HEK293 (cell line): Measurements from ENCODE around the gene KIAA0513.

Experiments used
- CTCF ChIA-PET: fragments of 350-600 bp; formaldehyde crosslinking; extraction: SDS; loops from one replicate; lab custom pipeline; 2021; ENCODE audit warnings: antibody characterized with exemption; lab: Yijun Ruan, JAX
- POLR2A ChIA-PET: fragments of 300-600 bp; formaldehyde crosslinking; extraction: SDS; loops from one replicate; lab custom pipeline; 2020; ENCODE audit warnings: antibody characterized with exemption, inconsistent platforms; lab: Yijun Ruan, JAX
- H3K27ac ChIP-seq: fragments of 200-500 bp; sonication (Bioruptor generic); 2 replicates; pipeline ENCODE4 v1.5.1; 2014; ENCODE audit warnings: low read depth, low read length, control low read depth, inconsistent platforms; ENCODE audit errors: extremely low read depth
- H3K36me3 ChIP-seq, 2 experiments: fragments of 200-500 bp in 1 of 2; sonication (Bioruptor generic) in 1 of 2; 1 replicate in 1 of 2; 2 replicates in 1 of 2; pipeline ENCODE4 v1.5.1; 2014 to 2017; ENCODE audit warnings: inconsistent platforms in 2 of 2, low read length in 2 of 2; ENCODE audit not compliant: control insufficient read depth in 2 of 2, insufficient read depth in 1 of 2
- H3K4me1 ChIP-seq: fragments of 200-500 bp; sonication (Bioruptor generic); 2 replicates; pipeline ENCODE4 v1.5.1; 2014; ENCODE audit warnings: mild to moderate bottlenecking, low read length, inconsistent platforms; ENCODE audit not compliant: control insufficient read depth, insufficient read depth
- H3K4me3 ChIP-seq: 2 replicates; pipeline ENCODE4 v1.5.1; 2011; ENCODE audit warnings: low read depth, mild to moderate bottlenecking, control low read depth, low read length, moderate library complexity
- H3K9me3 ChIP-seq: fragments of 200-500 bp; sonication (Bioruptor generic); 2 replicates; pipeline ENCODE4 v1.5.1; 2014; ENCODE audit warnings: low read depth, low read length, inconsistent platforms; ENCODE audit not compliant: control insufficient read depth, insufficient read depth
- SP2 ChIP-seq: fragments of 450-650 bp; formaldehyde crosslinking; IDR thresholded peaks from 2 replicates; pipeline ENCODE4 v1.5.1; 2016; ENCODE audit warnings: missing biosample characterization, missing genetic modification characterization
- ZBTB17 ChIP-seq: fragments of 450-650 bp; formaldehyde crosslinking; IDR thresholded peaks from 2 replicates; pipeline ENCODE4 v1.5.1; 2016; ENCODE audit warnings: missing biosample characterization, missing genetic modification characterization
- ZBTB49 ChIP-seq: fragments of 450-650 bp; formaldehyde crosslinking; IDR thresholded peaks from 2 replicates; pipeline ENCODE4 v1.5.1; 2016; ENCODE audit warnings: missing biosample characterization, missing genetic modification characterization, low read depth
- ZBTB6 ChIP-seq: fragments of 450-650 bp; formaldehyde crosslinking; IDR thresholded peaks from 2 replicates; pipeline ENCODE4 v1.5.1; 2017; ENCODE audit warnings: missing biosample characterization, missing genetic modification characterization
- ZBTB8A ChIP-seq: fragments of 450-650 bp; formaldehyde crosslinking; IDR thresholded peaks from 2 replicates; pipeline ENCODE4 v1.5.1; 2016; ENCODE audit warnings: missing biosample characterization, missing genetic modification characterization
- ZFHX2 ChIP-seq: fragments of 450-650 bp; formaldehyde crosslinking; conservative IDR thresholded peaks from 2 replicates; pipeline ENCODE4 v1.5.1; 2016; ENCODE audit warnings: missing biosample characterization, missing genetic modification characterization
- ZNF146 ChIP-seq: fragments of 450-650 bp; formaldehyde crosslinking; IDR thresholded peaks from 2 replicates; pipeline ENCODE4 v1.5.1; 2016; ENCODE audit warnings: missing biosample characterization, missing genetic modification characterization
- ZNF2 ChIP-seq: fragments of 450-650 bp; formaldehyde crosslinking; IDR thresholded peaks from 2 replicates; pipeline ENCODE4 v1.5.1; 2016; ENCODE audit warnings: missing biosample characterization, missing genetic modification characterization
- ZNF211 ChIP-seq: fragments of 450-650 bp; formaldehyde crosslinking; IDR thresholded peaks from 2 replicates; pipeline ENCODE4 v1.5.1; 2016; ENCODE audit warnings: low read depth, missing biosample characterization, missing genetic modification characterization
- ZNF280D ChIP-seq: fragments of 450-650 bp; formaldehyde crosslinking; IDR thresholded peaks from 2 replicates; pipeline ENCODE4 v1.5.1; 2016; ENCODE audit warnings: missing biosample characterization, missing genetic modification characterization
- ZNF335 ChIP-seq: fragments of 450-650 bp; formaldehyde crosslinking; conservative IDR thresholded peaks from 2 replicates; pipeline ENCODE4 v1.5.1; 2016; ENCODE audit warnings: missing biosample characterization, missing genetic modification characterization
- ZNF548 ChIP-seq: fragments of 450-650 bp; formaldehyde crosslinking; IDR thresholded peaks from 2 replicates; pipeline ENCODE4 v1.5.1; 2016; ENCODE audit warnings: missing biosample characterization, missing genetic modification characterization
- ZNF555 ChIP-seq: fragments of 450-650 bp; formaldehyde crosslinking; conservative IDR thresholded peaks from 2 replicates; pipeline ENCODE4 v1.5.1; 2017; ENCODE audit warnings: missing biosample characterization, mild to moderate bottlenecking, missing genetic modification characterization, inconsistent platforms
- ZNF596 ChIP-seq: fragments of 450-650 bp; IDR thresholded peaks from 2 replicates; pipeline ENCODE4 v1.5.0; 2018; ENCODE audit warnings: missing biosample characterization, mild to moderate bottlenecking, missing genetic modification characterization, moderate library complexity
- ZNF624 ChIP-seq: fragments of 450-650 bp; formaldehyde crosslinking; IDR thresholded peaks from 2 replicates; pipeline ENCODE4 v1.5.1; 2017; ENCODE audit warnings: missing biosample characterization, missing genetic modification characterization
- ZNF626 ChIP-seq: fragments of 450-650 bp; sonication (Bioruptor Pico); formaldehyde crosslinking; IDR thresholded peaks from 2 replicates; pipeline ENCODE4 v1.5.1; 2018; ENCODE audit warnings: missing biosample characterization, missing genetic modification characterization, inconsistent platforms
- ZSCAN18 ChIP-seq: fragments of 450-650 bp; formaldehyde crosslinking; IDR thresholded peaks from 2 replicates; pipeline ENCODE4 v1.5.1; 2016; ENCODE audit warnings: missing biosample characterization, missing genetic modification characterization
- ZXDB ChIP-seq: fragments of 450-650 bp; formaldehyde crosslinking; IDR thresholded peaks from 2 replicates; pipeline ENCODE4 v1.5.1; 2016; ENCODE audit warnings: missing biosample characterization, missing genetic modification characterization
- TF ChIP-seq, protein P1 (sequence below): fragments of 450-650 bp; formaldehyde crosslinking; IDR thresholded peaks from 2 replicates; pipeline ENCODE4 v1.5.1; 2017; ENCODE audit warnings: missing biosample characterization, missing genetic modification characterization

The KIAA0513 gene

GRCh38 chr16:85046931-85047866 lies 19.6 kb downstream of the KIAA0513 start (continued):
- TF ChIP-seq ZNF280D (tag by site-specific recombination) (no peak), ZBTB6 (tag by site-specific recombination) (peak; percentile 42; the same call in 1 of the 2 replicates), ZBTB17 (tag by site-specific recombination) (peak; percentile 68)

DNA sequence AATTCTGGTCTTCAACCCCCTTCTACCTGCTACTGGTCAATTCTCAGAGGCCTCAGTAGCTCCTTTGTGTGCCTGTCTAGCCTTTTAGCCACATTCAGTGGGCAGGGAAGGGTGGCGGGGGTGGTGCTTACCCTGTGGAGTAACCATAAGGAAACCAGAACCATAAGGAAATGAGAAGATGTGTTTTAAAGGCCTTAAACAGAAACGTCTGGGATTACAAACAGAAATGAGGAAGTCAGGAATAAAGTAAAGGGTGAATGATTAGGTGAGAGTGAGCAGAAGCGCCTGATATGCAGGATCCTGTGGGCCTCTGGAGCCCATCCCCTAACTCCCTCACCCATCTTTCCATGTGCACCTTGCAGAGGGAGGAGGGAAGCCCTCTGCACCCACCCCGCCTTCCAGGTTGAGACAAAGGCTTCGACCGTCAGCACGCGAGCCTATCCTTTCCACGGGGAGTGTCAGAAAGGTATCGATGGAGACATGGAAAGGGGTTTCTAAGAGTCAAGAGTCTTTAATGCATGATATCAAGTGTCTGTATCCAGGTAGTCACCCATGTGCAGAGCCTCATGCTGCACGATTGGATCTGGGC lies 20.4 kb downstream of the KIAA0513 start:
- H3K9me3 ChIP-seq: no peaks in the 10 kb centered on the region
- TF ChIP-seq ZNF555 (tag by site-specific recombination) (no peak), ZNF626 (no peak), ZXDB (tag by site-specific recombination) (no peak), ZNF2 (tag by site-specific recombination) (no peak), ZNF596 (no peak), ZNF548 (no peak), ZBTB8A (tag by site-specific recombination) (no peak), SP2 (tag by site-specific recombination) (no peak)
- H3K4me1 ChIP-seq: no peaks in the 10 kb centered on the region; the same call in 1 of the 2 replicates
- POLR2A ChIA-PET: no interaction called here
- no peak overlapping the region for H3K4me3 ChIP-seq
- H3K36me3 ChIP-seq: no peaks in the 10 kb centered on the region
- CTCF ChIA-PET: interaction anchor here (0.7 to 2.4 kb wide), 3 partner anchors 9 to 77 kb away, joined by 4 to 15 read pairs (median 5); no protein-coding TSS in a partner anchor
- no peak overlapping the region for H3K27ac ChIP-seq

GRCh38 chr16:85048921-85049562 lies 21.4 kb downstream of the KIAA0513 start:
- no peaks in the 10 kb centered on the region for H3K9me3 ChIP-seq
- no peaks in the 10 kb centered on the region; the same call in 1 of the 2 replicates for H3K4me1 ChIP-seq
- no peaks in the 10 kb centered on the region for H3K36me3 ChIP-seq
- ChIA-PET CTCF (interaction anchor here (0.7 kb wide), 1 partner anchor 18 kb away, joined by 4 read pairs; no protein-coding TSS in a partner anchor), POLR2A (no interaction called here)
- H3K27ac ChIP-seq: no peak overlapping the region
- 0 out of 2 replicates have a peak, but pooled peaks have one; percentile 17 for TF ChIP-seq ZFHX2 (tag by site-specific recombination)
- no peak for TF ChIP-seq ZBTB49 (tag by site-specific recombination)
- TF ChIP-seq ZNF624: no peak
- TF ChIP-seq ZNF146 (tag by site-specific recombination): no peak
- TF ChIP-seq, protein P1, sequence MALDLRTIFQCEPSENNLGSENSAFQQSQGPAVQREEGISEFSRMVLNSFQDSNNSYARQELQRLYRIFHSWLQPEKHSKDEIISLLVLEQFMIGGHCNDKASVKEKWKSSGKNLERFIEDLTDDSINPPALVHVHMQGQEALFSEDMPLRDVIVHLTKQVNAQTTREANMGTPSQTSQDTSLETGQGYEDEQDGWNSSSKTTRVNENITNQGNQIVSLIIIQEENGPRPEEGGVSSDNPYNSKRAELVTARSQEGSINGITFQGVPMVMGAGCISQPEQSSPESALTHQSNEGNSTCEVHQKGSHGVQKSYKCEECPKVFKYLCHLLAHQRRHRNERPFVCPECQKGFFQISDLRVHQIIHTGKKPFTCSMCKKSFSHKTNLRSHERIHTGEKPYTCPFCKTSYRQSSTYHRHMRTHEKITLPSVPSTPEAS (tag by site-specific recombination): no peak
- TF ChIP-seq ZNF211 (tag by site-specific recombination): no peak
- no peak for TF ChIP-seq ZNF335
- no peak for TF ChIP-seq ZSCAN18 (tag by site-specific recombination)
- no peak overlapping the region for H3K4me3 ChIP-seq
